HCT116 (cell line): ENCODE measurements around the gene RND3. TPM values are rescaled to one million over a fixed set of nuclear protein-coding genes. Genes with fewer than 3 reads are reported as not detected.

Experiments used
- ATAC-seq: fragments of 200-7000 bp; cut with Tn5 transposase; 2 replicates; pipeline ENCODE4 v1.9.1; 2020; ENCODE audit warnings: mild to moderate bottlenecking, moderate library complexity
- BruUV-seq: library from RNA; stranded (reverse); fragments of 400-500 nt; replicated peaks from 2 replicates; lab custom pipeline; 2021; lab: Mats Ljungman, UMichigan
- CTCF ChIA-PET: fragments of 300-600 bp; sonication (Branson Sonifier 250); formaldehyde crosslinking; loops from one replicate; lab custom pipeline; 2021; ENCODE audit warnings: antibody characterized with exemption; lab: Charles Lee
- POLR2A ChIA-PET: fragments of 300-600, 350-600 bp; sonication (Branson Sonifier 250); formaldehyde crosslinking; loops from one replicate; lab custom pipeline; 2021; ENCODE audit warnings: antibody characterized with exemption; lab: Charles Lee
- RAD21 ChIA-PET, 2 experiments: fragments of 300-600 bp; sonication (Branson Sonifier 250); formaldehyde crosslinking; loops; one replicate each; lab custom pipeline; 2023; ENCODE audit warnings: low total read pairs in 2 of 2; ENCODE audit not compliant: uncharacterized antibody in 2 of 2, unreplicated experiment in 2 of 2, low non-redundant PET in 1 of 2; lab: Charles Lee
- DNase-seq: peaks from one replicate; pipeline ENCODE4 v3.0.0-alpha.2; 2010; ENCODE audit warnings: low read depth, low spot score
- H2AFZ ChIP-seq: fragments of 200-600 bp; shearing (Covaris generic), sonication (generic); 2 replicates; pipeline ENCODE4 v1.6.1; 2017; ENCODE audit warnings: low read depth, mixed run types, mixed read lengths, antibody characterized with exemption, low read length; ENCODE audit not compliant: poor library complexity, severe bottlenecking
- H3K27ac ChIP-seq: 2 replicates; pipeline ENCODE4 v1.5.1; 2012; ENCODE audit warnings: low read depth, low read length
- H3K27me3 ChIP-seq: fragments of 200-600 bp; sonication (generic); 2 replicates; pipeline ENCODE4 v1.6.1; 2016; ENCODE audit warnings: mixed run types, low read length, mixed read lengths; ENCODE audit not compliant: insufficient read depth
- H3K36me3 ChIP-seq, 2 experiments: fragments of 200-500 bp in 1 of 2; fragments of 200-600 bp in 1 of 2; sonication (Bioruptor generic) in 1 of 2; sonication (generic) in 1 of 2; 2 replicates each; pipeline versions ENCODE4 v1.5.1 to v1.6.1; 2014 to 2016; ENCODE audit warnings: low read length in 2 of 2, inconsistent platforms in 1 of 2, mixed read lengths in 1 of 2, mixed run types in 1 of 2; ENCODE audit not compliant: insufficient read depth in 2 of 2, control insufficient read depth in 1 of 2
- H3K4me1 ChIP-seq, 2 experiments: fragments of 200-600 bp in 1 of 2; sonication (generic) in 1 of 2; 2 replicates each; pipeline versions ENCODE4 v1.5.1 to v1.6.1; 2012 to 2017; ENCODE audit warnings: low read length in 2 of 2, inconsistent platforms in 1 of 2, mild to moderate bottlenecking in 1 of 2, mixed read lengths in 1 of 2, mixed run types in 1 of 2, moderate library complexity in 1 of 2; ENCODE audit not compliant: insufficient read depth in 2 of 2, control insufficient read depth in 1 of 2
- H3K4me2 ChIP-seq: fragments of 200-600 bp; sonication (generic); 2 replicates; pipeline ENCODE4 v1.6.1; 2017; ENCODE audit warnings: mixed run types, low read length, mixed read lengths
- H3K4me3 ChIP-seq, 2 experiments: fragments of 200-600 bp in 1 of 2; sonication (generic) in 1 of 2; replicated peaks in 1 of 2; 2 replicates each; pipeline ENCODE4 v1.5.1; 2011 to 2016; ENCODE audit warnings: low read length in 2 of 2, control low read depth in 1 of 2, low read depth in 1 of 2, mild to moderate bottlenecking in 1 of 2, mixed read lengths in 1 of 2, mixed run types in 1 of 2
- H3K79me2 ChIP-seq: fragments of 200-600 bp; sonication (generic); 2 replicates; pipeline ENCODE4 v1.6.1; 2017; ENCODE audit warnings: mild to moderate bottlenecking, mixed run types, low read length, moderate library complexity, mixed read lengths; ENCODE audit not compliant: insufficient read depth
- H3K9ac ChIP-seq: fragments of 200-600 bp; sonication (generic); 2 replicates; pipeline ENCODE4 v1.6.1; 2016; ENCODE audit warnings: low read length, mixed read lengths
- H3K9me2 ChIP-seq: fragments of 200-600 bp; sonication (generic), shearing (Covaris generic); 2 replicates; pipeline ENCODE4 v1.6.1; 2017; ENCODE audit warnings: mixed run types, mild to moderate bottlenecking, moderate library complexity; ENCODE audit not compliant: insufficient read depth
- H3K9me3 ChIP-seq, 2 experiments: fragments of 200-500 bp in 1 of 2; fragments of 200-600 bp in 1 of 2; sonication (Bioruptor generic) in 1 of 2; sonication (generic) in 1 of 2; 2 replicates each; pipeline ENCODE4 v1.6.1; 2014 to 2017; ENCODE audit warnings: low read length in 2 of 2, mixed read lengths in 2 of 2, inconsistent platforms in 1 of 2, low read depth in 1 of 2, mild to moderate bottlenecking in 1 of 2, mixed run types in 1 of 2, moderate library complexity in 1 of 2; ENCODE audit not compliant: control insufficient read depth in 1 of 2, insufficient read depth in 1 of 2
- H4K20me1 ChIP-seq: fragments of 200-600 bp; sonication (generic), shearing (Covaris generic); 2 replicates; pipeline ENCODE4 v1.6.1; 2017; ENCODE audit warnings: mixed run types, mild to moderate bottlenecking, moderate library complexity; ENCODE audit not compliant: insufficient read depth
- CBX3 ChIP-seq: IDR thresholded peaks from 2 replicates; pipeline ENCODE4 v1.6.1; 2012; ENCODE audit warnings: low read depth
- CEBPB ChIP-seq: IDR thresholded peaks from 2 replicates; pipeline ENCODE4 v1.6.1; 2012; ENCODE audit warnings: low read depth
- EGR1 ChIP-seq: IDR thresholded peaks from 2 replicates; pipeline ENCODE4 v1.6.1; 2012; ENCODE audit warnings: low read depth
- ELF1 ChIP-seq: IDR thresholded peaks from 2 replicates; pipeline ENCODE4 v1.6.1; 2012; ENCODE audit warnings: low read depth, borderline replicate concordance
- EZH2 ChIP-seq: fragments of 200-600 bp; sonication (generic); IDR thresholded peaks from 2 replicates; pipeline ENCODE4 v1.6.1; 2017; ENCODE audit warnings: antibody characterized with exemption, mixed run types
- FOSL1 ChIP-seq: IDR thresholded peaks from 2 replicates; pipeline ENCODE4 v1.6.1; 2012; ENCODE audit warnings: low read depth
- JUND ChIP-seq: IDR thresholded peaks from 2 replicates; pipeline ENCODE4 v1.6.1; 2012
- POLR2A ChIP-seq: IDR thresholded peaks from 2 replicates; pipeline ENCODE4 v1.7.0; 2011; ENCODE audit warnings: borderline replicate concordance; ENCODE audit not compliant: insufficient read depth, insufficient read length; ENCODE audit errors: extremely low read depth
- POLR2AphosphoS5 ChIP-seq: IDR thresholded peaks from 2 replicates; pipeline ENCODE4 v1.6.1; 2011; ENCODE audit warnings: mild to moderate bottlenecking, low read depth, low read length, moderate library complexity
- RAD21 ChIP-seq: IDR thresholded peaks from 2 replicates; pipeline ENCODE4 v1.6.1; 2012; ENCODE audit warnings: low read depth, mild to moderate bottlenecking
- SIN3A ChIP-seq: IDR thresholded peaks from 2 replicates; pipeline ENCODE4 v1.6.1; 2012; ENCODE audit warnings: low read depth
- SP1 ChIP-seq: IDR thresholded peaks from 2 replicates; pipeline ENCODE4 v1.6.1; 2012; ENCODE audit warnings: low read depth
- SRF ChIP-seq: IDR thresholded peaks from 2 replicates; pipeline ENCODE4 v1.6.1; 2012; ENCODE audit warnings: low read depth
- TCF7L2 ChIP-seq: IDR thresholded peaks from 2 replicates; pipeline ENCODE4 v1.7.0; 2011; ENCODE audit warnings: borderline replicate concordance, inconsistent platforms; ENCODE audit not compliant: insufficient read depth, insufficient read length; ENCODE audit errors: extremely low read depth
- YY1 ChIP-seq: IDR thresholded peaks from 2 replicates; pipeline ENCODE4 v1.6.1; 2011; ENCODE audit warnings: low read length, low read depth, moderate library complexity, mild to moderate bottlenecking; ENCODE audit not compliant: insufficient replicate concordance; ENCODE audit errors: extremely low read depth
- ZFX ChIP-seq: fragments of 450-650 bp; IDR thresholded peaks from 2 replicates; pipeline ENCODE4 v1.6.1; 2017
- intact Hi-C: fragments of 100-400 bp; cut with micrococcal nuclease; formaldehyde crosslinking; loops from 2 replicates; pipeline ENCODE4 v1.10.0; 2022
- total RNA-seq: library from RNA; stranded (reverse); gene quantifications from one replicate; pipeline ENCODE4 v1.2.1, GENCODE V29; 2021; ENCODE audit not compliant: unreplicated experiment
- TF ChIP-seq, protein P1 (sequence below): IDR thresholded peaks from 2 replicates; pipeline ENCODE4 v1.6.1; 2012
- TF ChIP-seq, protein P2 (sequence below): IDR thresholded peaks from 2 replicates; pipeline ENCODE4 v1.6.1; 2011; ENCODE audit warnings: mild to moderate bottlenecking, low read length, moderate library complexity; ENCODE audit not compliant: insufficient replicate concordance; ENCODE audit errors: extremely low read depth
- TF ChIP-seq, protein P3 (sequence below), 3 experiments: fragments of 200-600 bp in 1 of 3; sonication (generic) in 1 of 3; IDR thresholded peaks in 2 of 3; conservative IDR thresholded peaks in 1 of 3; 2 replicates each; pipeline ENCODE4 v1.5.1; 2012 to 2017; ENCODE audit warnings: low read depth in 2 of 3, low read length in 2 of 3, antibody characterized with exemption in 1 of 3, borderline replicate concordance in 1 of 3, control low read depth in 1 of 3, mild to moderate bottlenecking in 1 of 3, mixed read lengths in 1 of 3, mixed run types in 1 of 3, moderate library complexity in 1 of 3; ENCODE audit not compliant: insufficient read depth in 1 of 3
- TF ChIP-seq, protein P4 (sequence below): IDR thresholded peaks from 2 replicates; pipeline ENCODE4 v1.6.1; 2012

Gene RND3
- total RNA-seq, 1 experiment from 2014 or later = 15.0 TPM

DNA sequence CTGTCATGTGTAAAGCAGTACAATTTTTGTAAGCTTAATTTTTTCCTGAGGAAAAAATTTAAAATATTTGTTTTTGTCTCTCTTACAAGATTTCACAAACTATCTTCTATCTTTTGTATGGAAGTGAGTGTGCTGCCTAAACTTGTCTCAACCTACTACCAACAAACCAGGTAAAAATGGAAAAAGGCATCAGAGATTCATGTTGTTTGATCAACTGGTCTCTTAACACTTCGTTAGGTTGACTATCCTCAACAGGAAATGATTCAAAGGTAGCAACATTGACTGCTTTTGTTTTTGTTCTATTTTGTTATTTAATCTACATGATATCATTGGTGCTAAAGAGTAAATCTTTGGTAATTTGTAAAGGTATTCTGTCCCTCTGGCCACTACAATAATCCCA, 47.7 kb upstream of the RND3 start (continued):
- TF ChIP-seq, protein P1, sequence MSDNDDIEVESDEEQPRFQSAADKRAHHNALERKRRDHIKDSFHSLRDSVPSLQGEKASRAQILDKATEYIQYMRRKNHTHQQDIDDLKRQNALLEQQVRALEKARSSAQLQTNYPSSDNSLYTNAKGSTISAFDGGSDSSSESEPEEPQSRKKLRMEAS = no peak
- no peak for TF ChIP-seq EGR1
- no peak for TF ChIP-seq JUND
- TF ChIP-seq CEBPB = no peak
- TF ChIP-seq TCF7L2 = no peak
- TF ChIP-seq POLR2A = no peak

DNA sequence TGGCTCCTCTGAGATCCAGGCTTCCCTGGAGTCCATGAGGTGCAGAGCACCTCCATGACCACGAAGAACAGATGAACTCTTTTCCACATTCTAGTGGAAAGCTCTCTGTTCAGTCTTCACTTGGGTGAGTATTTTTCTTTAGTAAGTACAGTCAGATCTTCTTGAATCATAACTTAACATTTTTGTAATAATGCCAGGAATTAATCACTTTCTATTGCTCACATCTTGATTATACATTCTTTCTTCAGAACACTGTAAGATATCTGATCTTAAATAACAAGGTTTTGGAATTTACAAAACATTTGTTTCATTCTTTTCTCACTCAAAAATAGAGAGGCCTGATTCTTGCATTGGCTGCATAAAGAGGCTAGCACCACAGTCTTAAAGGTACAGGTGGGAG, 45.4 kb upstream of the RND3 start:
- no peak overlapping the region for H3K9ac ChIP-seq
- no peaks in the 10 kb centered on the region for H3K27me3 ChIP-seq
- no peaks in the 10 kb centered on the region for H3K79me2 ChIP-seq
- no peaks in the 10 kb centered on the region for H3K9me3 ChIP-seq
- no peaks in the 10 kb centered on the region for H3K36me3 ChIP-seq
- RAD21 ChIA-PET = no interaction called here
- H3K4me3 ChIP-seq = no peak overlapping the region
- BruUV-seq = no TSS peak
- CTCF ChIA-PET = no interaction called here
- TF ChIP-seq CBX3 = no peak
- no peak for TF ChIP-seq RAD21
- no peak for TF ChIP-seq FOSL1
- TF ChIP-seq YY1 = no peak
- no peak for TF ChIP-seq JUND
- no peak for TF ChIP-seq POLR2AphosphoS5
- no peak for TF ChIP-seq SIN3A
- TF ChIP-seq EZH2 = no peak
- TF ChIP-seq SRF = no peak
- TF ChIP-seq TCF7L2 = no peak
- no peak for TF ChIP-seq SP1
- TF ChIP-seq ZFX = no peak
- TF ChIP-seq ELF1 = no peak
- TF ChIP-seq EGR1 = no peak
- TF ChIP-seq POLR2A = no peak
- no peak for TF ChIP-seq CEBPB
- TF ChIP-seq, protein P2, sequence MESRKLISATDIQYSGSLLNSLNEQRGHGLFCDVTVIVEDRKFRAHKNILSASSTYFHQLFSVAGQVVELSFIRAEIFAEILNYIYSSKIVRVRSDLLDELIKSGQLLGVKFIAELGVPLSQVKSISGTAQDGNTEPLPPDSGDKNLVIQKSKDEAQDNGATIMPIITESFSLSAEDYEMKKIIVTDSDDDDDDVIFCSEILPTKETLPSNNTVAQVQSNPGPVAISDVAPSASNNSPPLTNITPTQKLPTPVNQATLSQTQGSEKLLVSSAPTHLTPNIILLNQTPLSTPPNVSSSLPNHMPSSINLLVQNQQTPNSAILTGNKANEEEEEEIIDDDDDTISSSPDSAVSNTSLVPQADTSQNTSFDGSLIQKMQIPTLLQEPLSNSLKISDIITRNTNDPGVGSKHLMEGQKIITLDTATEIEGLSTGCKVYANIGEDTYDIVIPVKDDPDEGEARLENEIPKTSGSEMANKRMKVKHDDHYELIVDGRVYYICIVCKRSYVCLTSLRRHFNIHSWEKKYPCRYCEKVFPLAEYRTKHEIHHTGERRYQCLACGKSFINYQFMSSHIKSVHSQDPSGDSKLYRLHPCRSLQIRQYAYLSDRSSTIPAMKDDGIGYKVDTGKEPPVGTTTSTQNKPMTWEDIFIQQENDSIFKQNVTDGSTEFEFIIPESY = no peak
- TF ChIP-seq, protein P3, sequence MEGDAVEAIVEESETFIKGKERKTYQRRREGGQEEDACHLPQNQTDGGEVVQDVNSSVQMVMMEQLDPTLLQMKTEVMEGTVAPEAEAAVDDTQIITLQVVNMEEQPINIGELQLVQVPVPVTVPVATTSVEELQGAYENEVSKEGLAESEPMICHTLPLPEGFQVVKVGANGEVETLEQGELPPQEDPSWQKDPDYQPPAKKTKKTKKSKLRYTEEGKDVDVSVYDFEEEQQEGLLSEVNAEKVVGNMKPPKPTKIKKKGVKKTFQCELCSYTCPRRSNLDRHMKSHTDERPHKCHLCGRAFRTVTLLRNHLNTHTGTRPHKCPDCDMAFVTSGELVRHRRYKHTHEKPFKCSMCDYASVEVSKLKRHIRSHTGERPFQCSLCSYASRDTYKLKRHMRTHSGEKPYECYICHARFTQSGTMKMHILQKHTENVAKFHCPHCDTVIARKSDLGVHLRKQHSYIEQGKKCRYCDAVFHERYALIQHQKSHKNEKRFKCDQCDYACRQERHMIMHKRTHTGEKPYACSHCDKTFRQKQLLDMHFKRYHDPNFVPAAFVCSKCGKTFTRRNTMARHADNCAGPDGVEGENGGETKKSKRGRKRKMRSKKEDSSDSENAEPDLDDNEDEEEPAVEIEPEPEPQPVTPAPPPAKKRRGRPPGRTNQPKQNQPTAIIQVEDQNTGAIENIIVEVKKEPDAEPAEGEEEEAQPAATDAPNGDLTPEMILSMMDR (IDR thresholded peaks at IDR 0.05 in 2 of 3, conservative IDR thresholded peaks at IDR 0.05 in 1 of 3; ENCODE audit: borderline replicate concordance in 1 of 3, insufficient read depth in 1 of 3, low read depth in 2 of 3, low read length in 2 of 3) = no peak
- TF ChIP-seq, protein P4, sequence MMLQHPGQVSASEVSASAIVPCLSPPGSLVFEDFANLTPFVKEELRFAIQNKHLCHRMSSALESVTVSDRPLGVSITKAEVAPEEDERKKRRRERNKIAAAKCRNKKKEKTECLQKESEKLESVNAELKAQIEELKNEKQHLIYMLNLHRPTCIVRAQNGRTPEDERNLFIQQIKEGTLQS = no peak
- H3K4me2 ChIP-seq = no peak overlapping the region
- no peak overlapping the region for H3K27ac ChIP-seq
- no peaks in the 10 kb centered on the region; a peak in 1 of 4 replicates for H3K4me1 ChIP-seq
- H2AFZ ChIP-seq = no peak overlapping the region
- H3K9me2 ChIP-seq = no peaks in the 10 kb centered on the region
- no peak for ATAC-seq
- intact Hi-C loops = no loop called here
- POLR2A ChIA-PET = no interaction called here
- no peaks in the 10 kb centered on the region for H4K20me1 ChIP-seq
- DNase-seq = no peak
